AG10803 (cell line): ENCODE measurements around the gene CENPV.

Experiments
- DNase-seq: peaks from one replicate; pipeline ENCODE4 v3.0.0; 2010; ENCODE audit warnings: low read depth
- H3K4me3 ChIP-seq: 2 replicates; pipeline ENCODE4 v1.5.1; 2011; ENCODE audit warnings: mild to moderate bottlenecking, low read length, control low read depth
- CTCF ChIP-seq: conservative IDR thresholded peaks from 2 replicates; pipeline ENCODE4 v1.5.1; 2011; ENCODE audit warnings: mild to moderate bottlenecking, low read length, control low read depth, inconsistent platforms

Gene CENPV

GRCh38 chr17:16383216-16383615 lies 29.9 kb upstream of the CENPV start:
- DNase-seq: no peak
- no peak overlapping the region for H3K4me3 ChIP-seq
- no peak for TF ChIP-seq CTCF

GRCh38 chr17:16381496-16381820 lies 28.2 kb upstream of the CENPV start:
- peak; percentile 34 for DNase-seq

GRCh38 chr17:16380640-16381495 lies 27.6 kb upstream of the CENPV start, which contains the start of gene UBB:
Gene UBB, plus strand, starts transcription at chr17:16381091. Its CDS starts 817 bp downstream, at chr17:16381908.
- peak; percentile 99 for DNase-seq
- no peak for TF ChIP-seq CTCF
- peak within 1 kb of the TSS; percentile 87 for H3K4me3 ChIP-seq

More at GRCh38 chr17:16381496-16381820, 28.2 kb upstream of the CENPV start:
- H3K4me3 ChIP-seq: peak overlapping the region; percentile 87
- TF ChIP-seq CTCF: no peak

- no peak for TF ChIP-seq CTCF
- DNase-seq: no peak
- H3K4me3 ChIP-seq: no peak overlapping the region
Measured at GRCh38 chr17:16379654-16380053, 26.4 kb upstream of the CENPV start.

- TF ChIP-seq CTCF: no peak
- H3K4me3 ChIP-seq: no peak overlapping the region
- DNase-seq: no peak
Measured at GRCh38 chr17:16378636-16379282, 25.5 kb upstream of the CENPV start.

- peak; percentile 82 for DNase-seq
- TF ChIP-seq CTCF: no peak
- no peak overlapping the region for H3K4me3 ChIP-seq
Measured at GRCh38 chr17:16377941-16378341, 24.7 kb upstream of the CENPV start.
